ENCODE results near the gene SLC16A3. TPM values are rescaled to one million over a fixed set of nuclear protein-coding genes. Genes with fewer than 3 reads are reported as not detected.

The SLC16A3 gene
- total and polyA plus RNA-seq, 8 donors, result 13.0 to 149 (median 19.0) TPM

DNA sequence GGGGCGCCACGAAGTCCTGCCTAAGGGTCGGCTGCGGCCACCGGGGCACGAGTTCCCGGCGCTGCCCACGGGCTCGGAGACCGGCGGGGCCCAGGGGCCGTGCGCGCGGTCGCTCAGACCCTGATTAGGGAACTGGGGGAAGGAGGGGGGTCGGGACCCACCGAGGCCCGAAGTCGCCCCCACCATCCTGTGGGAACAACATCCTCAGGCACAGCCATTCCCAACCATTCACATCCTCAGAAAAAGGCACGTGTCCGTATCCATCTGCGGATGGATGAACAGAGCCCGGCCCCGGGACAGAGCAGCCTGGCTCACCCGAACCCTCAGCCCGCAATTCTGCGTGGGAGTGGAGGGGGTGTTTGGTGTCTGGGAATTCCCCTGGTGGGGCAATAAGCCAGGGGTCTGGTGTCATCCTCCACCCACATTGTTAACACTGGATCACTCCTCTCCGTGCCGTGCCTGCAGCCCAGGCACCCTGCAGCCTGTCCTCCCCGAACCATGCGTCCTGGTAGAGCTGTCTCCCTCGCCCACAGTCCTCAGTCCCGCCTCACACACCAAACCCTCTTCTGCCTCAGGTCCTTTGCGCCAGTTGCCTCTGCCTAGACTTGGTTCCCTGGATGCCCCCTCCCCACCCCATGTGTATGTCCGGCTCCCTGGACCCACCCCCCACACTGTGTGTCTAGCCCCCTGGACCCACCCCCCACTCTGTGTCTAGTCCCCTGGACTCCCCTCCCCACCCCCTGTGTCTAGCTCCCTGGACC, 15.4 kb upstream of the SLC16A3 start:
- ATAC-seq (peak; percentile 18), DNase-seq (peak in 1 of 4 donors; percentile 83)
- no peaks in the 10 kb centered on the region for H3K27me3 ChIP-seq

DNA sequence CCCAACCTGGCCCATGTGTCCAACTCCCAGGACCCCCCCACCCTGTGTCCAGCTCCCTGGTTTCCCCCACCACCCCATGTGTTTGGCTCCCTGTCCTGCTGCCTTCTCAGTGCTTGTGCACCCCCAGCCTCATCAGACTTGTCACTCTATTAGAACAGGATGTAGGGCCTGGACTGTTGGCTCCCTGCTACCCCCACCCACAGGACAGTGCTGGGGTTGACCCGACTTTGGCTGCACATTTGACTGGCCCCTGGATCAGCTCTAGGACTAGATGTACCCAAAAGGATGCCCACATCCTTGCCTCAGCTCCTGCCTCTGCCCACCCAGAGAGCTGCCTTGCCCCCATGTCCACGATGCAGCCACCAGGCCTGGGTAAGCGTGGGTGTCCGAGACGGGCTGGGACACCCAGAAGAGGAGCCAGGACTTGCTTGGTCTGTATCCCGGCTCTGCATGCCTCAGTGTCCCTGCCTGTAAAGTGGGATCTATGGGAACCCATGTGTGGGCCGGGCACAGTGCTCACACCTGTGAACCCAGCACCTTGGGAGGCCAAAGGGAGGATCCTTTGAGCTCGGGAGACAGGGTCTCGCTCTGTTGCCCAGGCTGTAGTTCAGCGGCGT, 14.7 kb upstream of the SLC16A3 start:
- H3K27ac ChIP-seq, result peak overlapping the region in 1 of 2 donors; percentile 98
- DNase-seq (no peak), ATAC-seq (no peak)
- H3K27me3 ChIP-seq, result no peaks in the 10 kb centered on the region
- intact Hi-C loops (cut with DNase I), result no loop called here
- no peak overlapping the region for H3K4me3 ChIP-seq
- H3K9me3 ChIP-seq, result no peaks in the 10 kb centered on the region
- peaks cover 29 to 71% of the 10 kb centered on the region in 2 donors for H3K4me1 ChIP-seq
- no peaks in the 10 kb centered on the region for H3K36me3 ChIP-seq
- TF ChIP-seq, protein P1, sequence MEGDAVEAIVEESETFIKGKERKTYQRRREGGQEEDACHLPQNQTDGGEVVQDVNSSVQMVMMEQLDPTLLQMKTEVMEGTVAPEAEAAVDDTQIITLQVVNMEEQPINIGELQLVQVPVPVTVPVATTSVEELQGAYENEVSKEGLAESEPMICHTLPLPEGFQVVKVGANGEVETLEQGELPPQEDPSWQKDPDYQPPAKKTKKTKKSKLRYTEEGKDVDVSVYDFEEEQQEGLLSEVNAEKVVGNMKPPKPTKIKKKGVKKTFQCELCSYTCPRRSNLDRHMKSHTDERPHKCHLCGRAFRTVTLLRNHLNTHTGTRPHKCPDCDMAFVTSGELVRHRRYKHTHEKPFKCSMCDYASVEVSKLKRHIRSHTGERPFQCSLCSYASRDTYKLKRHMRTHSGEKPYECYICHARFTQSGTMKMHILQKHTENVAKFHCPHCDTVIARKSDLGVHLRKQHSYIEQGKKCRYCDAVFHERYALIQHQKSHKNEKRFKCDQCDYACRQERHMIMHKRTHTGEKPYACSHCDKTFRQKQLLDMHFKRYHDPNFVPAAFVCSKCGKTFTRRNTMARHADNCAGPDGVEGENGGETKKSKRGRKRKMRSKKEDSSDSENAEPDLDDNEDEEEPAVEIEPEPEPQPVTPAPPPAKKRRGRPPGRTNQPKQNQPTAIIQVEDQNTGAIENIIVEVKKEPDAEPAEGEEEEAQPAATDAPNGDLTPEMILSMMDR (IDR thresholded peaks at IDR 0.05), result no peak

More for the DNA sequence above, 15.4 kb upstream of the SLC16A3 start:
- intact Hi-C loops (cut with DNase I), result no loop called here
- Histone ChIP-seq H3K4me3 (peak overlapping the region; percentile 78 to 84), H3K27ac (peak overlapping the region; percentile 82 to 98), H3K36me3 (no peaks in the 10 kb centered on the region), H3K9me3 (no peaks in the 10 kb centered on the region), H3K4me1 (peaks cover 29 to 64% of the 10 kb centered on the region in 2 donors)
- TF ChIP-seq, protein P1 (IDR thresholded peaks at IDR 0.05), result no peak

DNA sequence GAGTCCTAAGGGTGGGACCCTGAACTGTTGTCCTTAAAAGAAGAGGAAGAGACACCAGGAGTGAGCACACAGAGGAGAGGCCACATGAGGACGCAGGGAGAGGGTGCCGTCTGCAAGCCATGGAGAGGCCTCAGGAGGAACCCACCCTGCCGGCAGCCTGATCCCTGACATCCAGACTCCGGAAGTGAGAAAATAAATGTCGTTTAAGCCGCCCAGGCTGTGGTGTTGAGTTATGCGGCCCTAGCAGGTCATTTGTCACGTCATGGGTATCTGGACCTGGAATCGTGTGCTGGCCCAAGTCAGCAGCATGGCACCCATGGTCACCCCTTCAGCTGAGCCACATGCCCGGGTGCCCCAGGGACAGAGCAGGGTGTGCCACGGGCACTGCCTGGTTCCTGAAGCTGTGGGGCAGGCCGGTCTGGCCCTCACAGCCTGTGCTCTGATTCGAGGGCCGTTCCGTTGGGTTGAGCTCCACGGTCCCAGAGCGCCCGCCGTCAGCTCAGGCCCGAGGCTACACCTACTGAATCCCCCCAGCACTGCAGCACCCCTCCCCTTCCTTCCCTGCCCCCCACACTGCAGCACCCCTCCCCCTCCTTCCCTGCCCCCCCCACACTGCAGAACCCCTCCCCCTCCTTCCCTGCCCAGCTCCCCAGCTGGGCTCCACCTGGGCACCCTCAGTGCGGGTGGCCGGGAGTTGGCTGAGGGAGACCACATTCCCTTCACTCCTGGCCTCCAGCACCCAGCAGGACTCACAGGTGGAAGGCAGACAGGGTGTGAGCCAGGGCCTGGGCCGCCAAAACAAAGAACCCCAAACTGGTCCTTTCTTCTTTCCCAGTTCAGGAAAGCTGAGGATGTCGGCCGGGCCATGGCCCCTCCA, 13.5 kb upstream of the SLC16A3 start:
- ATAC-seq, result no peak
- no peak for DNase-seq
- intact Hi-C loops (cut with DNase I), result no loop called here
- Histone ChIP-seq H3K27me3 (no peaks in the 10 kb centered on the region), H3K9me3 (no peaks in the 10 kb centered on the region), H3K27ac (peak overlapping the region; percentile 89 to 98), H3K36me3 (no peaks in the 10 kb centered on the region), H3K4me3 (no peak overlapping the region), H3K4me1 (peaks cover 29 to 83% of the 10 kb centered on the region in 2 donors)
- TF ChIP-seq, protein P1 (IDR thresholded peaks at IDR 0.05), result no peak

DNA sequence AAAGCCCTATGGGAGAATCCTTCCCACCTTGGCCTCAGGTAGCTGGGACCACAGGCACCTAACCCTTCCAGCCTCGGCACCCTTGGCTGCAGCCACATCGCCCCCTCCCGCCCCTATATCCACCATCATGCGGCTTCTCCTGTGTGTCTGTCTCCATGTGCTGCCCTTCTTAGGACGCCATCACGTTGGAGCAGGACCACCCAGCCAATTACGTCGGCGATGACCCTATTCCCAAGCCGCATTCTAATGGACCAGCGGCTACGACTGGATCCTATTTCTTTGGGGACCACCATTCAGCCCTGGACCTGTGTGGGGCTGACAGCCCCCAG, 12.9 kb upstream of the SLC16A3 start:
- DNase-seq, result no peak
- TF ChIP-seq, protein P1 (IDR thresholded peaks at IDR 0.05), result no peak
- Histone ChIP-seq H3K36me3 (no peaks in the 10 kb centered on the region), H3K27ac (peak overlapping the region; percentile 89 to 98), H3K4me1 (peaks cover 29 to 89% of the 10 kb centered on the region in 2 donors), H3K9me3 (no peaks in the 10 kb centered on the region), H3K4me3 (peak overlapping the region in 1 of 2 donors; percentile 30), H3K27me3 (no peaks in the 10 kb centered on the region)
- no peak for ATAC-seq
- intact Hi-C loops (cut with DNase I), result no loop called here

Data from left lung (tissue), 10 donors.